Glutamatergic neuron (in vitro differentiated cells): ENCODE measurements around the gene LYPD6. TPM values are rescaled to one million over a fixed set of nuclear protein-coding genes. Genes with fewer than 3 reads are reported as not detected.
"Not testable (repeated sequence)": the region's sequence is repeated elsewhere in the genome, so short reads cannot be mapped to it uniquely, and the experiment has no call there.

Source experiments
- DNase-seq: peaks from one replicate; pipeline ENCODE4 v3.0.0; 2022
- H3K27ac Mint-ChIP-seq: one replicate; pipeline ENCODE4 v1.8.0; 2020; ENCODE audit warnings: mild to moderate bottlenecking, mixed read lengths, inconsistent platforms; ENCODE audit not compliant: unreplicated experiment
- H3K27me3 Mint-ChIP-seq: one replicate; pipeline ENCODE4 v1.8.0; 2020; ENCODE audit warnings: mild to moderate bottlenecking, moderate library complexity, mixed read lengths, inconsistent platforms; ENCODE audit not compliant: unreplicated experiment
- H3K36me3 Mint-ChIP-seq: one replicate; pipeline ENCODE4 v1.8.0; 2020; ENCODE audit warnings: mild to moderate bottlenecking, mixed read lengths, inconsistent platforms; ENCODE audit not compliant: unreplicated experiment
- H3K4me1 Mint-ChIP-seq: one replicate; pipeline ENCODE4 v1.8.0; 2020; ENCODE audit warnings: mild to moderate bottlenecking, low read depth, mixed read lengths, inconsistent platforms; ENCODE audit not compliant: unreplicated experiment
- H3K4me3 Mint-ChIP-seq: one replicate; pipeline ENCODE4 v1.8.0; 2020; ENCODE audit warnings: mild to moderate bottlenecking, mixed read lengths, inconsistent platforms; ENCODE audit not compliant: unreplicated experiment
- H3K9me3 Mint-ChIP-seq: one replicate; pipeline ENCODE4 v1.8.0; 2020; ENCODE audit warnings: mild to moderate bottlenecking, moderate library complexity, mixed read lengths, inconsistent platforms; ENCODE audit not compliant: unreplicated experiment
- CTCF ChIP-seq: fragments of 200-600 bp; sonication (generic); IDR thresholded peaks from one replicate; pipeline ENCODE4 v1.5.0; 2021; ENCODE audit not compliant: partially characterized antibody, unreplicated experiment
- total RNA-seq: library from RNA; stranded (reverse); fragmentation: NEBNext Ultra II Directional; extraction: Animal tissue kit (Norgen Biotek cat#: 25700); gene quantifications from one replicate; pipeline ENCODE4 v1.2.1, GENCODE V29; 2021; ENCODE audit not compliant: unreplicated experiment

Gene LYPD6
- total RNA-seq, 1 donor from 2014 or later: 1.5 TPM

- no peak overlapping the region for H3K4me3 Mint-ChIP-seq
- H3K27me3 Mint-ChIP-seq: no peaks in the 10 kb centered on the region
- H3K27ac Mint-ChIP-seq: no peak overlapping the region
- no peak for TF ChIP-seq CTCF
- peaks cover 3% of the 10 kb centered on the region for H3K36me3 Mint-ChIP-seq
- no peak for DNase-seq
- H3K9me3 Mint-ChIP-seq: no peaks in the 10 kb centered on the region
- no peaks in the 10 kb centered on the region for H3K4me1 Mint-ChIP-seq
Observed at GRCh38 chr2:149315461-149315860, 14.9 kb upstream of the LYPD6 start.

GRCh38 chr2:149318566-149318965 is 11.8 kb upstream of the LYPD6 start:
- H3K36me3 Mint-ChIP-seq, H3K4me1 Mint-ChIP-seq, H3K27me3 Mint-ChIP-seq, H3K9me3 Mint-ChIP-seq, DNase-seq, H3K4me3 Mint-ChIP-seq, H3K27ac Mint-ChIP-seq: not testable (repeated sequence)

GRCh38 chr2:149320362-149320761 is 10.0 kb upstream of the LYPD6 start:
- Mint-ChIP-seq H3K27ac (no peak overlapping the region), H3K9me3 (no peaks in the 10 kb centered on the region), H3K4me1 (no peaks in the 10 kb centered on the region), H3K27me3 (no peaks in the 10 kb centered on the region), H3K36me3 (peaks cover 8% of the 10 kb centered on the region), H3K4me3 (no peak overlapping the region)
- no peak for DNase-seq
- no peak for TF ChIP-seq CTCF

GRCh38 chr2:149329068-149329467 is 1.3 kb upstream of the LYPD6 start:
- peak; percentile 51 for DNase-seq
- peak overlapping the region; percentile 84 for H3K4me3 Mint-ChIP-seq
- H3K27me3 Mint-ChIP-seq: peaks cover 6% of the 10 kb centered on the region
- H3K4me1 Mint-ChIP-seq: peaks cover 2% of the 10 kb centered on the region
- peak; percentile 58 for TF ChIP-seq CTCF
- peaks cover 3% of the 10 kb centered on the region for H3K9me3 Mint-ChIP-seq
- H3K27ac Mint-ChIP-seq: no peak overlapping the region
- H3K36me3 Mint-ChIP-seq: peaks cover 8% of the 10 kb centered on the region

GRCh38 chr2:149329489-149330126 is 779 bp upstream of the LYPD6 start:
- Mint-ChIP-seq H3K9me3 (peaks cover 3% of the 10 kb centered on the region), H3K36me3 (peaks cover 5% of the 10 kb centered on the region), H3K4me3 (peak overlapping the region; percentile 84), H3K27me3 (peaks cover 6% of the 10 kb centered on the region), H3K27ac (no peak overlapping the region), H3K4me1 (peaks cover 2% of the 10 kb centered on the region)
- TF ChIP-seq CTCF: no peak
- DNase-seq: peak; percentile 70

GRCh38 chr2:149331023-149331400 is 625 bp downstream of the LYPD6 start:
- DNase-seq: peak; percentile 24
- peaks cover 3% of the 10 kb centered on the region for H3K36me3 Mint-ChIP-seq
- peaks cover 3% of the 10 kb centered on the region for H3K9me3 Mint-ChIP-seq
- H3K4me3 Mint-ChIP-seq: peak overlapping the region; percentile 90
- H3K4me1 Mint-ChIP-seq: peaks cover 2% of the 10 kb centered on the region
- H3K27ac Mint-ChIP-seq: peak overlapping the region; percentile 56
- peaks cover 6% of the 10 kb centered on the region for H3K27me3 Mint-ChIP-seq
- TF ChIP-seq CTCF: no peak
